Panc1 (cell line): Measurements from ENCODE around the gene DBH.

Source experiments
- CTCF ChIP-seq: fragments of 450-650 bp; IDR thresholded peaks from 2 replicates; pipeline ENCODE4 v1.5.1; 2017; ENCODE audit warnings: mild to moderate bottlenecking
- REST ChIP-seq, 2 experiments: IDR thresholded peaks; 2 replicates each; pipeline ENCODE4 v1.6.1; 2011 to 2012; ENCODE audit warnings: low read depth in 2 of 2, control low read depth in 1 of 2, low read length in 1 of 2, mild to moderate bottlenecking in 1 of 2, moderate library complexity in 1 of 2; ENCODE audit not compliant: insufficient read depth in 1 of 2

GRCh38 chr9:133693703-133694529 lies 57.8 kb downstream of the DBH start:
- TF ChIP-seq CTCF (no peak), REST (IDR thresholded peaks at IDR 0.05; ENCODE audit: insufficient read depth in 1 of 2, low read depth in 2 of 2, low read length in 1 of 2) (no peak)
